Hematopoietic multipotent progenitor cell (in vitro differentiated cells): ENCODE results near the gene KXD1. TPM values are rescaled to one million over a fixed set of nuclear protein-coding genes. Genes with fewer than 3 reads are reported as not detected.
A peak's percentile ranks its signal among the peaks of the same experiment; 100 is the strongest.
"Not testable (repeated sequence)": the region's sequence is repeated elsewhere in the genome, so short reads cannot be mapped to it uniquely, and the experiment has no call there.

Source experiments
- DNase-seq, 3 donors: peaks; one replicate each; pipeline ENCODE4 v3.0.0-alpha.2; 2011 to 2015; ENCODE audit warnings: low read depth in 2 of 3, low spot score in 2 of 3
- total RNA-seq: library from RNA; depleted of rRNA; stranded (reverse); fragments of >200 nt; gene quantifications from one replicate; pipeline ENCODE4 v1.2.3, GENCODE V29; 2012

KXD1 gene
- total RNA-seq, 1 donor = 102 TPM

GRCh38 chr19:18576383-18576782, 18.7 kb downstream of the KXD1 start:
- no peak for DNase-seq

- DNase-seq = no peak
These were observed 19.8 kb downstream of the KXD1 start for GRCh38 chr19:18577365-18577914.

DNA sequence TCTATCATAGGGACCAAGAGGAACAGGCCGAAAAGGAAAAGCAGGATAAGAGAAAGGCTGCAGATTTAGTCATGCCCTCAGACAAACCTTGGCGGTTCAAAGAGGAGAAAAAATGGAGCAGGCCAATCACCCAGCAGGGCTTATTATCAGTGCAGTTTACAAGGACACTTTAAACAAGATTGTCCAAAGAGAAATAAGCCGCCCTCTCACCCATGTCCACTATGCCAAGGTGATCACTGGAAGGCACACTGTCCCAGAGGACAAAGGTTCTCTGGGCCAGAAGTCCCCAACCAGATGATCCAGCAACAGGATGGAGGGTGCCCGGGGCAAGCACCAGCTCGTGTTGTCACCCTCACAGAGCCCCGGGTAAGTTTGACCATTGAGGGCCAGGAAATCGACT, 22.6 kb downstream of the KXD1 start:
- DNase-seq = no peak

DNA sequence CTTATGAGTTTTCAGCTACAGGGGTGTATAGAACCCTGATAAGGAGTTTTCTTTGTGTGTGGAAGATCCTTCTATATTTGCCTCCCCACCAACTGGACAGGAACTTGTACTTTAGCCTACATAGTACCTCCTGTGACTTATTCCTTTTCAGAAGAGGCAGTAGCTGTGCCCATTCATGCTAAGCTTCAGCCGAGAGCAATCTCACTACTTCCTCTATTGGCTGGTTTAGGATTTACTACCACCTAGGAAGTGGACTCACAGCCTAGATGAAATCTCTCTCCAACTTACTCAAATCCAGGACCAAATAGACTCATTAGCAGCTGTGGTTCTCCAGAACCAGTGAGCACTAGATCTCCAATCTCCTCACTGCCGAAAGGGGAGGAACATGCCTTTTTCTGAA, 28.6 kb downstream of the KXD1 start:
- DNase-seq = peak in 1 of 3 donors; percentile 22

- no peak for DNase-seq
These were observed 29.9 kb downstream of the KXD1 start for GRCh38 chr19:18587561-18587960.

GRCh38 chr19:18587962-18588610, 30.4 kb downstream of the KXD1 start:
- DNase-seq = no peak

DNA sequence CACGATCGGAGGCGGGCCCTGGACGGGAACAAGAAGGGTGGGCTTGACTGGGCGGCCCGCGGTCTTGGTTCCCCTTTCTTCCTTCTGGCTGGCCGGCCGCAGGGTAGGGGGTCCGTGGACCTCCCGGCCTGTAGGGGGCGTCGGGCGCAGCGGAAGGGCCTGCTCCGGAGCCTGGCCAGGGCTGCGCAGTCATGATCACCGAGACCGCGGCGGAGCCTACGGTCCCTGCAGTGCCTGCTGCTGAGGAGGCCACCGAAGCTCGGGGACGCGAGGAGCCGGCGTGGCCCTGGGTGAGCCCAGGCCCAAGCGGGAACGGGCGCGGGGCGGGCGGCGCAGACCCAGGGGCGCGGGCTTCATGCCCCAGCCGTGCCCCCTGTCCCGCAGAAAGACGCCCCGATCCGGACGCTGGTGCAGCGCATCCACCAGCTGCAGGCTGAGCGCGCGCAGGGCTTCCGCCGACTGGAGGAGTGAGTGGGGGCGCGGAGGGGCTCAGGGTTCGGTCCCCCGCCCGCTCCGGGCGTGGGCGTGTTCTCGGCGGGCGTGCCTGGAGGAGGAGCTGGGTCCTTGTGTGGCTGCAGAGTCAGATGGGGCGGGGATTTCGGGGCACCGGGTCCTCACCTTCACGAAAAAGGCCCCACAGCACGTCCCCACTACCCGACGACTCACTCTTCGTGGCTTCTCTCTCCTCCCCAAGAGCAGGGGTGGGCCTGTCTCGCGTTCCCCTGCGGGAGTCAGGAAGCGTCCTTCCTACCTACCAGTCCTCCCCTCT, 31.1 kb downstream of the KXD1 start, which contains the start of gene REX1BD:
TSS of gene REX1BD (plus strand) at position 188 of the 769 bp plus-strand sequence. CDS start at position 192, 4 bp downstream.
- peak; percentile 77 to 92 (median 91) for DNase-seq

- DNase-seq = peak; percentile 61 to 71 (median 71)
These were observed 32.0 kb downstream of the KXD1 start for GRCh38 chr19:18589380-18590272.

DNA sequence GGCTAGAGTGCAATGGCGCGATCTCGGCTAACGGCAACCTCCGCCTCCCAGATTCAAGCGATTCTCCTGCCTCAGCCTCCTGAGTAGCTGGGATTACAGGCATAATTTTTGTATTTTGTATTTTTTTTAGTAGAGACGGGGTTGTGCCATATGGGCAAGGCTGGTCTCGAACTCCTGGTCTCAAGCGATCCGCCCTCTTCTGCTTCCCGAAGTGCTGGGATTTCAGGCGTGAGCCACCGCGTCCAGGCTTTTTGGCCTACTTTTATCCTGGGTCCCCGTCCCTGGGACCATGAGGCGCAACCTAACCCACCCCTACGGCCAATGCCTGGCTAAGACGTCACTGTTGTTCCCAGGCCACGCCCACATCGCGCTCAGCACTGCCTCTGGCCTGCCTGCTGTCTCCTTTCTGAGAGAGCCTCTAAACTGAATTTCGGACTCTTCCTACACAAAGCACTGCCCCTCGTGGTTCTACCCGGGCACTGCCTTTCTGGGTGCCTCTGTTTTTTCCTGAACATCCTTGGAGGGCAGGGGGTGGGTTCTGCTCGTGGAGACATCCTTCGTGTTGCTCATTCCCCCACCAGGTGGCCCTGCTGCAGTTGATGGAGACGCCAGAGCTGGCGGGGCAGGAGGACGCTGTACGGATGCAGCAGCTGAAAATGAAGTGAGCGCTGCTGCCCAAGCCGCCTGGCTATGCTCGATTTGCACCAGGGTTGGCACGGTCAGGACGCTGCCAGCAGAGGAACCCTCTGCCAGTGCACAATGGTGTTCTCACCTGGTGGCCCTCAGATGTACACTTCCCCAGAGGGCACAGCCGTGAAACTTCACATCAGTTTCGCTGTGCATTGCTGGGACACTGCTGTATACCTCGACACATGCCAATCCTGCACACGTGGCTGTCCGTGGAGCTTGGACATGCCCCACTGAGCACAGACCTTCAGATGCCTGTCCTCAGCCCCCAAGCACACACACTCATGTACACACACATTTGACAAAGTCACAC, 32.9 kb downstream of the KXD1 start:
- DNase-seq = peak in 2 of 3 donors; percentile 46 to 59

DNA sequence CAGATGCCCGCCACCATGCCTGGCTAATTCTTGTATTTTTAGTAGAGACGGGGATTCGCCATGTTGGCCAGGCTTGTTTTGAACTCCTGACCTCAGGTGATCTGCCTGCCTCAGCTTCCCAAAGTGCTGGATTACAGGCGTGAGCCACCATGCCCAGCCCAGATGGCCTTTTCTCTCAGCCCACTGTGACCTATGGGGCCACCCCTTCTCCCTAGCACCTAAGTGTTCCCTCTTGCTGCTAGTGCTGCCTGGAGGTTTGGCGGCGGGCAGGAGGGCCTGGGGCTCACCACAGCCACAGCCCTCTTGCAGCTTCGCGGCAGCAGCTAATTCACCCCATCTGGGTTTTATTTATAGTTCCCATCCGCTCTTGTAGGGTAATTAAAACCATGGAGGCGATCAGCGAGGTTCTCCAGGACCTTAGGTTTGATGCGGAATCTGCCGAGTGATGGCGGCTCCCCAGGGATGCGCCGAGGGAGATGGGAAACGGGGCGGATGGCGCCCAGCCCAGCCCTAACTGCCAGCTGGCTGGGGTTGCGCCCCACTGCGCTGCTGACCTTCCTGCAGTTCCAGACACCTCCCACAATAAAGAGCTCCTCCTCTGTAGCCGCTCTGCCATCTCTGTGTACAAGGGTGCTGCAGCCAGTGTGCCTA, 34.2 kb downstream of the KXD1 start:
- no peak for DNase-seq

DNA sequence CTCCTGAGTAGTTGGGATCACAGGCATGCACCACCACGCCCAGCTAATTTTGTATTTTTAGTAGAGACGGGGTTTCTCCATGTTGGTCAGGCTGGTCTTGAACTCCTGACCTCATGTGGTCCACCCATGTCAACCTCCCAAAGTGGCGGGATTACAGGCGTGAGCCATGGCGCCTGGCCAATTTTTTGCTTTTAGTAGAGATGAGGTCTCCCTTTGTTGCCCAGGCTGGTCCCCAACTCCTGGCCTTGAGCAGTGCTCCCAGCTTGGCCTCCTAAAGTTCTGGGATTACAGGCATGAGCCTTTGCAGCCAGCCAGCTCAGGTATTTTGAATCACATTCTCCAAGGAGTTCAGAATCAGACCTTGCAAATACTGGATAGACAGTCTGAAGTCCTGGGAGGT, 35.1 kb downstream of the KXD1 start:
- DNase-seq = not testable (repeated sequence)

DNA sequence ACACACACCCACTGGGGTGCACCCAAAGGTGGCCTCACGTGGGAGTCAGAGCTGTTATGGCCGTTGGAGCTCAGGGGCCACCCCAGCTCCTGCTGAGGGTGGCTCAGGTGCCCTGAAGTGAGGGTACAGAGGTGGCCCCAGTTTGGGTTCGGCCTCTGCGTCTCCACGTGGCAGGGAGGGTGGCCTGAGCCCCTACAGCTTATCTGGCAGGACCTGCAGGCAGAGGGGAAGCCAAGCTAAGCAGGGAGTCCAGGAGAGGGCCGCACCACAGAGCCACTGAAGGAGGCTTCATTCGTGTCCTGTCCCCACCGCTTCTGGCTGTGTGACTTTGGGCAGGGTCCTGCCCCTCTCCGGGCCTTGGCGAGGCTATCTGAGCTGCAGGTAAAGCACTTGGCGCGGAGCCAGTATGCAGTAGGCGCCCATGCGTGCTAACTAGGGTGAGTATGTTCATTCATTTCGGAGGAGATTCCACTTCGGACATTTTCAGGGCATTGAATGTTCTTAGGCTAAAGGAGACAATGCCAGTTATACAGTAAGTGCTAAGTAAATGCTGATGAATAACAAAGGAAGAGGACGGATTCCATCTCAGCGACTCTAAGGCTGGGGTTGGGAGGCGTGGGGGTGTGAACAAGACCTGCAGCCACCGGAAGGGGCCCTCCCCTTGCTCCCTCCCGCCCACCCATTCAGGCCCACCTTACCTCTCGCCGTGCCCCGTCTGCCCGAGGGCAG, 35.9 kb downstream of the KXD1 start:
- DNase-seq = no peak

- DNase-seq = peak; percentile 66 to 84 (median 81)
These were observed 36.6 kb downstream of the KXD1 start for GRCh38 chr19:18594096-18594823.

DNA sequence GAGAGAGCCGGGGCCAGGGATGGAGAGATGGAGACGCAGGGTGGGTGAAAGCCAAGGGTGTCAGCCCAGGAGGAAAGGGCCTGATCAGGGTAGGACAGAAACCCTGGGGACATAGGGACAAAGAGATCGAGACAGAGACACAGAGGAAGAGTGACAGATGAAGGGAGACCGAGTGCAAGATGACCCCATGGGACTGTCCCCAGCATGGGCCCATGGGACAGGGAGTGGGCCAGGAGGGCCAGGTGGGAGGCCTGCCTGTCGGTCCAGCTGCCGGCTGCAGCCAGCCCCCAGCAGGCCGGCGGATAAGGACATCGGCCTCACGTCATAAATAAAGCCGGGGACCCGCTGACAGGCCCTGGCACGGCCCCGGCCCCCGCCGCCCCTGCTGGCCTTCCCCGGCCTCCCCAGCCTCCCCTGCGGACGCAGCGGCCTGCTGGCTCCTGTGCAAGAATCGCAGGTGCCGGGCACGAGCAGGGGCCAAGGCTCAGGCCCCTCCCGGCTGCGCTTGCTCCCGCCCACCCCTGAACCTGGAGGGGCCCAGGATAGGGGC, 37.2 kb downstream of the KXD1 start:
- DNase-seq = no peak

DNA sequence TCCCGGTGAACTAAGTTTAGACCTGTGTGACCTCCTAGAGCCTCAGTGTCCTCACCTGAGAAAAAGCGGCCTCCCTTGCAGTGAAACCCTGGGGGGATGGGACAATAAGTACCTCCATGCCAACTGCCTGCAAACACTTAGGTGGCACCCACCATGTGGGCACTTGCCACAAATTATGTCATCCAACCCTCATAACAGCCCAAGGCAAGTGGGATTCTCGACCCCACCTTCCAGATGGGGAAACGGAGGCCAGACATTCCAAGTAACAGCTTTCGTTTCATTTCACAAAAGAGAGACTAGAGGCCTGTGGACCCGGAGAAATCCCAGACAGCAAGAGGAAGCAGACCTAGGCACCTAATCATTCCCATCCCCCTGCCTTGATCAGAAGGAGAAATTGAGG, 37.8 kb downstream of the KXD1 start:
- DNase-seq = no peak

GRCh38 chr19:18596752-18597157, 39.1 kb downstream of the KXD1 start:
- peak in 2 of 3 donors; percentile 47 to 56 for DNase-seq
